A549 (cell line): ENCODE data around the gene GPR146. TPM values are rescaled to one million over a fixed set of nuclear protein-coding genes. Genes with fewer than 3 reads are reported as not detected.
A peak's percentile ranks its signal among the peaks of the same experiment; 100 is the strongest.

ENCODE experiments used
- ATAC-seq, 2 experiments: fragments of 200-7000 bp in 1 of 2; fragments of >200 bp in 1 of 2; cut with Nextera tagmentation in 1 of 2; cut with Tn5 transposase in 1 of 2; 3 replicates each; pipeline versions ENCODE4 v1.8.0 to v1.9.1; 2018 to 2020; ENCODE audit warnings: mild to moderate bottlenecking in 1 of 2, moderate library complexity in 1 of 2
- CTCF ChIA-PET: fragments of 300-600 bp; sonication (Branson Sonifier 250); formaldehyde crosslinking; extraction: SDS; loops from one replicate; lab custom pipeline; 2021; ENCODE audit warnings: antibody characterized with exemption, inconsistent platforms; lab: Yijun Ruan, JAX
- POLR2A ChIA-PET: fragments of 350-600 bp; formaldehyde crosslinking; extraction: SDS; loops from one replicate; lab custom pipeline; 2021; ENCODE audit warnings: antibody characterized with exemption, inconsistent platforms; lab: Yijun Ruan, JAX
- DNase-seq, 2 experiments: peaks; one replicate each; pipeline versions ENCODE4 v3.0.0 to v3.0.0-alpha.2; 2011 to 2016; ENCODE audit warnings: low read depth in 1 of 2, low spot score in 1 of 2
- FAIRE-seq: peaks from 2 replicates; lab custom pipeline; 2011; peaks lifted over from hg19 to GRCh38; lab: Jason Lieb, UNC
- H3K27ac ChIP-seq, 2 experiments: fragments of >200 bp; sonication (Bioruptor Twin); formaldehyde crosslinking; 3 replicates each; pipeline ENCODE4 v1.5.1; 2016 to 2017
- H3K4me1 ChIP-seq: fragments of >200 bp; sonication (Bioruptor Twin); formaldehyde crosslinking; 3 replicates; pipeline ENCODE4 v1.6.1; 2016
- H3K4me2 ChIP-seq: fragments of >200 bp; sonication (Bioruptor Twin); formaldehyde crosslinking; 3 replicates; pipeline ENCODE4 v1.6.1; 2016
- H3K4me3 ChIP-seq: fragments of >200 bp; sonication (Bioruptor Twin); formaldehyde crosslinking; 3 replicates; pipeline ENCODE4 v1.5.1; 2016
- H3K9me3 ChIP-seq: fragments of >200 bp; sonication (Bioruptor Twin); formaldehyde crosslinking; 3 replicates; pipeline ENCODE4 v1.6.1; 2016
- BCL3 ChIP-seq: fragments of >200 bp; sonication (Bioruptor Twin); formaldehyde crosslinking; IDR thresholded peaks from 3 replicates; pipeline ENCODE4 v1.6.1; 2016
- CEBPB ChIP-seq, 2 experiments: fragments of >200 bp in 1 of 2; sonication (Bioruptor Twin) in 1 of 2; formaldehyde crosslinking in 1 of 2; IDR thresholded peaks; 2 replicates each; pipeline ENCODE4 v1.6.1; 2012 to 2016
- CTCF ChIP-seq: fragments of >200 bp; sonication (Bioruptor Twin); formaldehyde crosslinking; IDR thresholded peaks from 3 replicates; pipeline ENCODE4 v1.5.1; 2016
- EHMT2 ChIP-seq: fragments of 200-600 bp; sonication (generic); IDR thresholded peaks from 2 replicates; pipeline ENCODE4 v1.6.1; 2016; ENCODE audit warnings: antibody characterized with exemption, low read depth, mild to moderate bottlenecking, moderate library complexity
- EP300 ChIP-seq, 2 experiments: fragments of >200 bp; sonication (Bioruptor Twin); formaldehyde crosslinking; IDR thresholded peaks; 2 replicates in 1 of 2; 3 replicates in 1 of 2; pipeline ENCODE4 v1.6.1; 2016 to 2017
- FOSB ChIP-seq: fragments of 250-450 bp; sonication (Bioruptor Pico); IDR thresholded peaks from 2 replicates; pipeline ENCODE4 v1.5.0; 2020; ENCODE audit warnings: mild to moderate bottlenecking, moderate library complexity
- FOXS1 ChIP-seq: fragments of 250-450 bp; sonication (Bioruptor Pico); IDR thresholded peaks from 2 replicates; pipeline ENCODE4 v1.5.0; 2020; ENCODE audit warnings: mild to moderate bottlenecking, moderate library complexity
- GATA3 ChIP-seq: IDR thresholded peaks from 2 replicates; pipeline ENCODE4 v1.6.1; 2012; ENCODE audit warnings: borderline replicate concordance
- HDAC2 ChIP-seq: fragments of 200-600 bp; sonication (generic); IDR thresholded peaks from 2 replicates; pipeline ENCODE4 v1.6.1; 2016
- HES2 ChIP-seq: fragments of >200 bp; sonication (Bioruptor Twin); formaldehyde crosslinking; IDR thresholded peaks from 2 replicates; pipeline ENCODE4 v1.6.1; 2016
- HEYL ChIP-seq: fragments of 250-450 bp; sonication (Bioruptor Pico); IDR thresholded peaks from 2 replicates; pipeline ENCODE4 v1.8.0; 2021; ENCODE audit warnings: mild to moderate bottlenecking, moderate library complexity
- HOXB5 ChIP-seq: fragments of 250-450 bp; sonication (Bioruptor Pico); IDR thresholded peaks from 2 replicates; pipeline ENCODE4 v1.5.0; 2020; ENCODE audit warnings: mild to moderate bottlenecking, moderate library complexity
- JUNB ChIP-seq: fragments of >200 bp; sonication (Bioruptor Twin); formaldehyde crosslinking; IDR thresholded peaks from 2 replicates; pipeline ENCODE4 v1.6.1; 2016
- MAFK ChIP-seq: fragments of 450-650 bp; IDR thresholded peaks from 2 replicates; pipeline ENCODE4 v1.6.1; 2014; ENCODE audit not compliant: partially characterized antibody
- MAZ ChIP-seq: fragments of 150-350 bp; IDR thresholded peaks from 2 replicates; pipeline ENCODE4 v1.6.1; 2014; ENCODE audit warnings: antibody characterized with exemption, low read depth, low read length, borderline replicate concordance
- NR3C1 ChIP-seq: fragments of >200 bp; sonication (Bioruptor Twin); formaldehyde crosslinking; IDR thresholded peaks from 3 replicates; pipeline ENCODE4 v1.6.1; 2017
- RAD21 ChIP-seq, 2 experiments: fragments of >200 bp in 1 of 2; sonication (Bioruptor Twin) in 1 of 2; formaldehyde crosslinking in 1 of 2; IDR thresholded peaks in 1 of 2; conservative IDR thresholded peaks in 1 of 2; 2 replicates in 1 of 2; 3 replicates in 1 of 2; pipeline ENCODE4 v1.6.1; 2012 to 2018; ENCODE audit warnings: inconsistent platforms in 1 of 2
- RFX5 ChIP-seq: fragments of 450-650 bp; IDR thresholded peaks from 2 replicates; pipeline ENCODE4 v1.7.1; 2014; ENCODE audit warnings: antibody characterized with exemption, mild to moderate bottlenecking, moderate library complexity
- SMC3 ChIP-seq: fragments of >200 bp; sonication (Bioruptor Twin); formaldehyde crosslinking; IDR thresholded peaks from 3 replicates; pipeline ENCODE4 v1.6.1; 2018; ENCODE audit warnings: inconsistent platforms
- SREBF2 ChIP-seq: fragments of 450-650 bp; IDR thresholded peaks from 2 replicates; pipeline ENCODE4 v1.6.1; 2014; ENCODE audit warnings: mild to moderate bottlenecking, moderate library complexity
- ZC3H11A ChIP-seq: fragments of 450-650 bp; IDR thresholded peaks from 2 replicates; pipeline ENCODE4 v1.6.1; 2014; ENCODE audit warnings: antibody characterized with exemption, mild to moderate bottlenecking
- WGBS: methylation state at CpG from one replicate; pipeline ENCODE4 v1.1.6; 2017; ENCODE audit errors: missing lambda C conversion rate; 5-methylcytosine and 5-hydroxymethylcytosine counted together
- polyA plus RNA-seq, 4 experiments: library from polyadenylated mRNA; depleted of rRNA in 3 of 4; stranded (reverse); fragments of >200 nt; fragmentation: RNase III in 1 of 4; extraction: RNeasy Plus Mini Kit Qiagen cat#74134 plus additional on column Dnase treatment in 1 of 4; gene quantifications; 2 replicates in 3 of 4; 3 replicates in 1 of 4; pipeline ENCODE4 v1.2.3, GENCODE V29; 2011 to 2017
- TF ChIP-seq, protein P1 (sequence below): fragments of 250-450 bp; sonication (Bioruptor Pico); IDR thresholded peaks from 2 replicates; pipeline ENCODE4 v1.5.0; 2020; ENCODE audit warnings: low read depth, mild to moderate bottlenecking, moderate library complexity

The GPR146 gene
- polyA plus RNA-seq, 2 of the 4 experiments (the other 2 are of a cell fraction): 0.50 to 0.75 TPM

GRCh38 chr7:1063361-1063760, 19.0 kb downstream of the GPR146 start:
- WGBS: 93% methylated on average over 21 of the region's 21 CpGs
- no peak for TF ChIP-seq RAD21 (conservative IDR thresholded peaks at IDR 0.05 in 1 of 2, IDR thresholded peaks at IDR 0.05 in 1 of 2)
- TF ChIP-seq MAZ: no peak
- TF ChIP-seq ZC3H11A: no peak
- TF ChIP-seq CEBPB (IDR thresholded peaks at IDR 0.05): no peak
- TF ChIP-seq FOSB (CRISPR knock-in tag): no peak
- no peak for TF ChIP-seq FOXS1
- TF ChIP-seq HDAC2: no peak
- TF ChIP-seq, protein P1, sequence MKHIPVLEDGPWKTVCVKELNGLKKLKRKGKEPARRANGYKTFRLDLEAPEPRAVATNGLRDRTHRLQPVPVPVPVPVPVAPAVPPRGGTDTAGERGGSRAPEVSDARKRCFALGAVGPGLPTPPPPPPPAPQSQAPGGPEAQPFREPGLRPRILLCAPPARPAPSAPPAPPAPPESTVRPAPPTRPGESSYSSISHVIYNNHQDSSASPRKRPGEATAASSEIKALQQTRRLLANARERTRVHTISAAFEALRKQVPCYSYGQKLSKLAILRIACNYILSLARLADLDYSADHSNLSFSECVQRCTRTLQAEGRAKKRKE: no peak
- no peak for TF ChIP-seq CTCF
- no peak for ATAC-seq
- Histone ChIP-seq H3K27ac (no peak overlapping the region), H3K9me3 (no peaks in the 10 kb centered on the region), H3K4me2 (no peak overlapping the region), H3K4me1 (peaks cover 4% of the 10 kb centered on the region; the same call in 1 of the 3 replicates), H3K4me3 (no peak overlapping the region)
- no peak for FAIRE-seq
- DNase-seq: no peak
- ChIA-PET CTCF (interaction anchor here (4.0 to 20.4 kb wide), 3 partner anchors 15 to 68 kb away, joined by 36 to 487 read pairs (median 74); partner anchors contain the start of gene GPR146), POLR2A (no interaction called here)

DNA sequence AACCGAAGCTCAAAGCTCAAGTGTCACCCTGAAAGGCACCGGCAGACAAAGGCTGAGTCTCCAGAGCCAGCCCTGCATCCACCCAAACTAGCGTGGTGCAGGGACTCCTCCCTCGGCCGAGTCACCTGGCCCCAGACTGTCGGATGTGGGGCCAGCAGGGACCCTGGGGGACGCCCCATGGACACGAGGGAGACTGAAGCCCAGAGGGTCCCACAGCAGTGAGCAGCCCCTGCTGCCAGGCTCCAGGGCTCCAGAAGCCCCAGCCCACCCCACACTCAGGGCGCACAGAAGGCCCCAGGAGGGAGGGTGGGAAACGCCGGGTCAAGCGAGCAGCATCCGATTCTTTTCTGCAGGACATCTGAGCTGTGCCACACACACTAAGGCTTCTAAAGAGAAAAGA, 20.2 kb downstream of the GPR146 start:
- FAIRE-seq: no peak
- ChIA-PET CTCF (interaction anchor here (0.6 to 20.4 kb wide), 21 partner anchors 11 to 156 kb away, joined by 3 to 487 read pairs (median 16); partner anchors contain the start of genes COX19, CYP2W1, GPER1 and GPR146), POLR2A (interaction anchor here (2.0 kb wide), 1 partner anchor 71 kb away, joined by 4 read pairs; no protein-coding TSS in a partner anchor)
- DNase-seq: no peak
- H3K9me3 ChIP-seq: no peaks in the 10 kb centered on the region
- peaks cover 4% of the 10 kb centered on the region; the same call in 1 of the 3 replicates for H3K4me1 ChIP-seq
- no peak overlapping the region for H3K4me2 ChIP-seq
- TF ChIP-seq JUNB (no peak), HES2 (no peak), RAD21 (conservative IDR thresholded peaks at IDR 0.05 in 1 of 2, IDR thresholded peaks at IDR 0.05 in 1 of 2) (no peak)
- H3K27ac ChIP-seq: no peak overlapping the region
- H3K4me3 ChIP-seq: no peak overlapping the region
- WGBS: 82% methylated on average over 12 of the region's 13 CpGs
- no peak for ATAC-seq

- DNase-seq (no peak), ATAC-seq (no peak), FAIRE-seq (no peak)
- POLR2A ChIA-PET: interaction anchor here (0.9 to 2.0 kb wide), 3 partner anchors 21 to 73 kb away, joined by 3 to 5 read pairs (median 4); partner anchors contain the start of gene GPR146
- no peak overlapping the region for H3K4me3 ChIP-seq
- H3K9me3 ChIP-seq: no peaks in the 10 kb centered on the region
- no peak overlapping the region for H3K27ac ChIP-seq
- CTCF ChIA-PET: interaction anchor here (0.6 to 20.4 kb wide), 49 partner anchors 11 to 743 kb away, joined by 3 to 487 read pairs (median 6); partner anchors contain the start of genes COX19, CYP2W1, GPER1 and GPR146
- H3K4me2 ChIP-seq: no peak overlapping the region
- TF ChIP-seq HEYL (CRISPR knock-in tag) (no peak), RFX5 (no peak), NR3C1 (no peak), SMC3 (no peak), ZC3H11A (no peak)
- WGBS: 95% methylated on average over 12 of the region's 12 CpGs
- peaks cover 4% of the 10 kb centered on the region; the same call in 1 of the 3 replicates for H3K4me1 ChIP-seq
Measured at GRCh38 chr7:1065263-1065584, 20.9 kb downstream of the GPR146 start.

GRCh38 chr7:1065585-1066241, 21.4 kb downstream of the GPR146 start:
- 53% methylated on average over 14 of the region's 48 CpGs for WGBS
- H3K27ac ChIP-seq: no peak overlapping the region
- H3K4me3 ChIP-seq: no peak overlapping the region
- CTCF ChIA-PET: interaction anchor here (0.7 to 20.4 kb wide), 52 partner anchors 12 to 744 kb away, joined by 3 to 487 read pairs (median 6); partner anchors contain the start of genes COX19, CYP2W1, GPER1 and GPR146
- peaks cover 4% of the 10 kb centered on the region; the same call in 1 of the 3 replicates for H3K4me1 ChIP-seq
- H3K4me2 ChIP-seq: peak overlapping the region; percentile 23; the same call in 1 of the 3 replicates
- H3K9me3 ChIP-seq: no peaks in the 10 kb centered on the region
- FAIRE-seq (no peak), ATAC-seq (peak; percentile 94 to 97), DNase-seq (peak; percentile 72 to 95)
- POLR2A ChIA-PET: interaction anchor here (0.6 to 2.0 kb wide), 4 partner anchors 21 to 96 kb away, joined by 3 to 5 read pairs (median 4); partner anchors contain the start of gene GPR146
- TF ChIP-seq HOXB5 (no peak), GATA3 (no peak), SREBF2 (no peak), BCL3 (no peak), HEYL (CRISPR knock-in tag) (no peak), CTCF (peak; percentile 82), EHMT2 (no peak), MAFK (no peak), EP300 (IDR thresholded peaks at IDR 0.05) (no peak), FOSB (CRISPR knock-in tag) (no peak)
